ENCODE results near the gene PDSS2.
"Not testable (repeated sequence)": the region's sequence is repeated elsewhere in the genome, so short reads cannot be mapped to it uniquely, and the experiment has no call there.

The PDSS2 gene

GRCh38 chr6:107368471-107368870 is 90.9 kb downstream of the PDSS2 start:
- no peak overlapping the region for H3K4me3 ChIP-seq (ENCODE audit: low read length)
- no peak for TF ChIP-seq CTCF (IDR thresholded peaks at IDR 0.05; ENCODE audit: insufficient read depth, low read depth, low read length, missing control alignments)
- no peak for DNase-seq (ENCODE audit: low read depth)

GRCh38 chr6:107364173-107364572 is 95.2 kb downstream of the PDSS2 start:
- not testable (repeated sequence) for DNase-seq (ENCODE audit: low read depth); H3K4me3 ChIP-seq (ENCODE audit: low read length)

GRCh38 chr6:107361753-107362604 is 97.4 kb downstream of the PDSS2 start:
- TF ChIP-seq CTCF (IDR thresholded peaks at IDR 0.05; ENCODE audit: insufficient read depth, low read depth, low read length, missing control alignments), result no peak
- H3K4me3 ChIP-seq (ENCODE audit: low read length), result no peak overlapping the region
- DNase-seq (ENCODE audit: low read depth), result no peak

GRCh38 chr6:107360476-107360875 is 98.9 kb downstream of the PDSS2 start:
- no peak for DNase-seq (ENCODE audit: low read depth)
- H3K4me3 ChIP-seq (ENCODE audit: low read length), result no peak overlapping the region
- TF ChIP-seq CTCF (IDR thresholded peaks at IDR 0.05; ENCODE audit: insufficient read depth, low read depth, low read length, missing control alignments), result no peak

- DNase-seq (ENCODE audit: low read depth), result no peak
- TF ChIP-seq CTCF (IDR thresholded peaks at IDR 0.05; ENCODE audit: insufficient read depth, low read depth, low read length, missing control alignments), result no peak
- no peak overlapping the region for H3K4me3 ChIP-seq (ENCODE audit: low read length)
These were observed 101.5 kb downstream of the PDSS2 start for GRCh38 chr6:107357842-107358241.

GRCh38 chr6:107357031-107357430 is 102.3 kb downstream of the PDSS2 start:
- TF ChIP-seq CTCF (IDR thresholded peaks at IDR 0.05; ENCODE audit: insufficient read depth, low read depth, low read length, missing control alignments), result no peak
- DNase-seq (ENCODE audit: low read depth), result no peak
- no peak overlapping the region for H3K4me3 ChIP-seq (ENCODE audit: low read length)

- DNase-seq (ENCODE audit: low read depth), result no peak
- H3K4me3 ChIP-seq (ENCODE audit: low read length), result no peak overlapping the region
- TF ChIP-seq CTCF (IDR thresholded peaks at IDR 0.05; ENCODE audit: insufficient read depth, low read depth, low read length, missing control alignments), result no peak
These were observed 103.7 kb downstream of the PDSS2 start for GRCh38 chr6:107355659-107356058.

Data from epithelial cell of esophagus (primary cell).